ENCODE measurements around the gene LRRIQ1. TPM values are rescaled to one million over a fixed set of nuclear protein-coding genes. Genes with fewer than 3 reads are reported as not detected.

LRRIQ1 gene
- total and polyA plus RNA-seq, 2 of the 13 experiments (the other 11 are each of a cell fraction or from before 2014, with no cell fraction given), result not detected

DNA sequence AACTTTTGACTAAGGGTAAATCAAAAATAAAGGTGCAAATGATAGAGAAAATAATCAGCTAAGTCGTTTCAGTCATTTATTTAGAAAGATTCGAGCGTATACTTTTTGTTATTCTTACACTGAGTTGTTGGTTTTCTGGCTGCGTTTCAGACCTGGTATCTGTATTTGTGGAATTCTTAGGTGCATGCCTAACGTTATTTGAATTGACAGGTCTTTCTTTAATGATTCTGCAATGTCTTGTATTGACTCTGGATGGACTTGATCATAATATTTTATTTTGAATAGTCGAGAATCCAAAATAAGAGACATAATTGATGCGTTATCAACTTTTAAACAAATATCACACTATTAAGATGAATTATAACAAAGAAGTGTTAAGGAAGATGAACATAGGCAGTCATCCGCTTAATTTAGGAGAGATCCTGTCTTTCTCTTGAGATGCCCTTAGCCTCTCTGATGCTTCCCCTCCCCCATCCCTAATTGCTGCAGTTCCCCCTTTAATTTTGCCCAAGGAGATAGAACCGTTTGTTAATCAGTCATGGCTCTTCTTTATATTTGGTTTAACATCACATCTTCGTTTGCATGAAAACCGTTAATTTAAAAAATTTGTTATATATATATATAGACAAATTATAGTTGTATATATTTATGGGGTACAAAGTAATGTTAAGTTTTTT is 245.6 kb downstream of the LRRIQ1 start:
- ATAC-seq (no peak), DNase-seq (ENCODE audit: low spot score) (no peak), FAIRE-seq (no peak)
- CTCF ChIA-PET (ENCODE audit: low intra/inter-chr PET ratio, low total read pairs), result no interaction called here
- TF ChIP-seq CBX2 (IDR thresholded peaks at IDR 0.05; ENCODE audit: low read depth, low read length) (peak; percentile 5; the same call in 1 of the 2 replicates), CBX2 (CRISPR knock-in tag; IDR thresholded peaks at IDR 0.05; ENCODE audit: low read depth) (no peak), ZNF460 (CRISPR knock-in tag; IDR thresholded peaks at IDR 0.05; ENCODE audit: borderline replicate concordance) (no peak), ZNF792 (CRISPR knock-in tag; IDR thresholded peaks at IDR 0.05) (no peak), MAF1 (CRISPR knock-in tag; IDR thresholded peaks at IDR 0.05; ENCODE audit: borderline replicate concordance) (no peak)
- Histone ChIP-seq H3K27ac (ENCODE audit: extremely low read length, insufficient read depth, low read length) (no peak overlapping the region), H3K4me2 (ENCODE audit: low read depth, low read length) (no peak overlapping the region), H3K9me3 (ENCODE audit: low read length) (no peaks in the 10 kb centered on the region), H3K79me2 (ENCODE audit: insufficient read depth, low read length) (no peaks in the 10 kb centered on the region), H3K36me3 (replicated peaks in 1 of 2; ENCODE audit: control insufficient read depth in 1 of 2, insufficient read depth in 2 of 2, low read length in 2 of 2) (no peaks in the 10 kb centered on the region), H4K20me1 (ENCODE audit: insufficient read depth, low read length) (no peaks in the 10 kb centered on the region), H3K27me3 (ENCODE audit: control insufficient read depth in 1 of 2, insufficient read depth in 2 of 2, low read length in 2 of 2) (peaks cover 5 to 32% of the 10 kb centered on the region in 2 experiments; a peak in 4 of 5 replicates), H3K4me3 (replicated peaks in 1 of 3; ENCODE audit: insufficient read depth in 1 of 3, low read depth in 2 of 3, low read length in 3 of 3) (no peak overlapping the region), H2AFZ (ENCODE audit: low read length) (no peak overlapping the region), H3K9ac (ENCODE audit: insufficient read depth, low read depth, low read length) (no peak overlapping the region), H3K4me1 (ENCODE audit: insufficient read depth, low read length) (0 out of 2 replicates have a peak, but pooled peaks cover 5% of the 10 kb centered on the region)
- no TSS peak for BruUV-seq (replicated peaks)
- POLR2A ChIA-PET, result no interaction called here
- WGBS (ENCODE audit: low lambda C conversion rate), result 13% methylated on average over 11 of the region's 11 CpGs
- in situ Hi-C loops (cut with HindIII; ENCODE audit: extremely low pct_ligation_motif_present, low pct_unique_long_range_greater_than_20kb) (no loop called here), intact Hi-C loops (cut with micrococcal nuclease; ENCODE audit: unreplicated experiment) (no loop called here)

DNA sequence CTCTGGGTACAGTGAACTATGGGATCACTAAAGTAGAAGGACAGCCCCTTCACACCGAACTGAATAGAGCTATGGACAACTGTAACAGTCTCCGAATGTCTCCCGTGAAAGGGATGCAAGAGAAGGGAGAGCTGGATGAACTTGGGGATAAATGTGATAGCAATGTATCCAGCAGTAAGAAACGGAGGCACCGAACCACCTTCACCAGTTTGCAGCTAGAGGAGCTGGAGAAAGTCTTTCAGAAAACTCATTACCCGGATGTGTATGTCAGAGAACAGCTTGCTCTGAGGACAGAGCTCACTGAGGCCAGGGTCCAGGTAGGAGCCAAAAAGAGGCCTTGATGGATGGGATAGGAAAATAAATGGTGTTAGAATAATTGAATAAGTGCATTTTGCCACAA is 247.4 kb downstream of the LRRIQ1 start:
- H3K4me1 ChIP-seq (ENCODE audit: insufficient read depth, low read length), result 0 out of 2 replicates have a peak, but pooled peaks cover 5% of the 10 kb centered on the region
- H3K9me3 ChIP-seq (ENCODE audit: low read length), result no peaks in the 10 kb centered on the region
- peaks cover 5 to 25% of the 10 kb centered on the region in 2 experiments; a peak in 4 of 5 replicates for H3K27me3 ChIP-seq (ENCODE audit: control insufficient read depth in 1 of 2, insufficient read depth in 2 of 2, low read length in 2 of 2)
- no peaks in the 10 kb centered on the region for H4K20me1 ChIP-seq (ENCODE audit: insufficient read depth, low read length)
- BruUV-seq (replicated peaks), result no TSS peak
- POLR2A ChIA-PET, result no interaction called here
- no peak for ATAC-seq
- H3K36me3 ChIP-seq (replicated peaks in 1 of 2; ENCODE audit: control insufficient read depth in 1 of 2, insufficient read depth in 2 of 2, low read length in 2 of 2), result no peaks in the 10 kb centered on the region
- no peak for FAIRE-seq
- H2AFZ ChIP-seq (ENCODE audit: low read length), result no peak overlapping the region
- H3K27ac ChIP-seq (ENCODE audit: extremely low read length, insufficient read depth, low read length), result no peak overlapping the region
- H3K79me2 ChIP-seq (ENCODE audit: insufficient read depth, low read length), result no peaks in the 10 kb centered on the region
- no peak overlapping the region for H3K4me2 ChIP-seq (ENCODE audit: low read depth, low read length)
- intact Hi-C loops (cut with micrococcal nuclease; ENCODE audit: unreplicated experiment) (no loop called here), in situ Hi-C loops (cut with HindIII; ENCODE audit: extremely low pct_ligation_motif_present, low pct_unique_long_range_greater_than_20kb) (no loop called here)
- 7% methylated on average over 6 of the region's 6 CpGs for WGBS (ENCODE audit: low lambda C conversion rate)
- no peak overlapping the region for H3K9ac ChIP-seq (ENCODE audit: insufficient read depth, low read depth, low read length)
- no peak overlapping the region for H3K4me3 ChIP-seq (replicated peaks in 1 of 3; ENCODE audit: insufficient read depth in 1 of 3, low read depth in 2 of 3, low read length in 3 of 3)
- CTCF ChIA-PET (ENCODE audit: low intra/inter-chr PET ratio, low total read pairs), result no interaction called here
- no peak for DNase-seq (ENCODE audit: low spot score)
- TF ChIP-seq RFX1 (IDR thresholded peaks at IDR 0.05), result no peak
- TF ChIP-seq, protein P1, sequence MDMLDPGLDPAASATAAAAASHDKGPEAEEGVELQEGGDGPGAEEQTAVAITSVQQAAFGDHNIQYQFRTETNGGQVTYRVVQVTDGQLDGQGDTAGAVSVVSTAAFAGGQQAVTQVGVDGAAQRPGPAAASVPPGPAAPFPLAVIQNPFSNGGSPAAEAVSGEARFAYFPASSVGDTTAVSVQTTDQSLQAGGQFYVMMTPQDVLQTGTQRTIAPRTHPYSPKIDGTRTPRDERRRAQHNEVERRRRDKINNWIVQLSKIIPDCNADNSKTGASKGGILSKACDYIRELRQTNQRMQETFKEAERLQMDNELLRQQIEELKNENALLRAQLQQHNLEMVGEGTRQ (IDR thresholded peaks at IDR 0.05; ENCODE audit: low read depth, low read length), result no peak
- TF ChIP-seq, protein P1 (CRISPR knock-in tag; IDR thresholded peaks at IDR 0.05; ENCODE audit: borderline replicate concordance), result no peak
- TF ChIP-seq, protein P2, sequence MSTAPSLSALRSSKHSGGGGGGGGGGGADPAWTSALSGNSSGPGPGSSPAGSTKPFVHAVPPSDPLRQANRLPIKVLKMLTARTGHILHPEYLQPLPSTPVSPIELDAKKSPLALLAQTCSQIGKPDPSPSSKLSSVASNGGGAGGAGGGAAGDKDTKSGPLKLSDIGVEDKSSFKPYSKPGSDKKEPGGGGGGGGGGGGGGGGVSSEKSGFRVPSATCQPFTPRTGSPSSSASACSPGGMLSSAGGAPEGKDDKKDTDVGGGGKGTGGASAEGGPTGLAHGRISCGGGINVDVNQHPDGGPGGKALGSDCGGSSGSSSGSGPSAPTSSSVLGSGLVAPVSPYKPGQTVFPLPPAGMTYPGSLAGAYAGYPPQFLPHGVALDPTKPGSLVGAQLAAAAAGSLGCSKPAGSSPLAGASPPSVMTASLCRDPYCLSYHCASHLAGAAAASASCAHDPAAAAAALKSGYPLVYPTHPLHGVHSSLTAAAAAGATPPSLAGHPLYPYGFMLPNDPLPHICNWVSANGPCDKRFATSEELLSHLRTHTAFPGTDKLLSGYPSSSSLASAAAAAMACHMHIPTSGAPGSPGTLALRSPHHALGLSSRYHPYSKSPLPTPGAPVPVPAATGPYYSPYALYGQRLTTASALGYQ (CRISPR knock-in tag; IDR thresholded peaks at IDR 0.05), result no peak
- no peak for TF ChIP-seq ARHGAP35 (CRISPR knock-in tag; IDR thresholded peaks at IDR 0.05; ENCODE audit: borderline replicate concordance)
- TF ChIP-seq ZNF282 (IDR thresholded peaks at IDR 0.05; ENCODE audit: partially characterized antibody), result no peak
- no peak for TF ChIP-seq ZNF101 (CRISPR knock-in tag; IDR thresholded peaks at IDR 0.05; ENCODE audit: borderline replicate concordance, low read depth)
- no peak for TF ChIP-seq STAT5B (CRISPR knock-in tag; IDR thresholded peaks at IDR 0.05)
- no peak for TF ChIP-seq ZNF33A (CRISPR knock-in tag; IDR thresholded peaks at IDR 0.05; ENCODE audit: borderline replicate concordance)
